Esophagus muscularis mucosa (tissue), 4 donors: ENCODE data around the gene PRKD2. TPM values are rescaled to one million over a fixed set of nuclear protein-coding genes. Genes with fewer than 3 reads are reported as not detected.

Experiments
- DNase-seq: peaks from one replicate; pipeline ENCODE4 v3.0.0-alpha.2; 2017; ENCODE audit errors: extremely low spot score
- H3K27ac ChIP-seq, 4 donors: fragments of 200-600 bp; sonication (generic); replicated peaks in 1 of 4; 1 replicate in 3 of 4; 2 replicates in 1 of 4; pipeline ENCODE4 v1.5.1; 2016 to 2019; ENCODE audit warnings: mild to moderate bottlenecking in 1 of 4
- H3K27me3 ChIP-seq, 4 donors: fragments of 200-600 bp; sonication (generic); one replicate each; pipeline versions ENCODE4 v1.5.1 to v1.6.0; 2016 to 2019
- H3K36me3 ChIP-seq, 4 donors: fragments of 200-600 bp; sonication (generic); one replicate each; pipeline ENCODE4 v1.5.1; 2016 to 2019
- H3K4me1 ChIP-seq, 4 donors: fragments of 200-600 bp; sonication (generic); one replicate each; pipeline ENCODE4 v1.5.1; 2016 to 2019
- H3K4me3 ChIP-seq, 4 donors: fragments of 200-600 bp; sonication (generic); 1 replicate in 2 of 4; 2 replicates in 2 of 4; pipeline ENCODE4 v1.5.1; 2016 to 2019; ENCODE audit warnings: mild to moderate bottlenecking in 4 of 4, moderate library complexity in 1 of 4
- H3K9me3 ChIP-seq, 4 donors: fragments of 200-600 bp; sonication (generic); 1 replicate in 3 of 4; 2 replicates in 1 of 4; pipeline ENCODE4 v1.5.1; 2016 to 2019
- CTCF ChIP-seq, 3 experiments: fragments of 200-600 bp in 2 of 3; fragments of 450-650 bp in 1 of 3; sonication (generic) in 2 of 3; IDR thresholded peaks; one replicate each; pipeline ENCODE4 v1.5.1; 2017 to 2019; ENCODE audit warnings: antibody characterized with exemption in 3 of 3, mild to moderate bottlenecking in 2 of 3, moderate library complexity in 1 of 3
- EP300 ChIP-seq: sonication (generic); formaldehyde crosslinking; IDR thresholded peaks from one replicate; pipeline ENCODE4 v1.6.1; 2017; ENCODE audit warnings: antibody characterized with exemption
- POLR2A ChIP-seq: fragments of 450-650 bp; IDR thresholded peaks from one replicate; pipeline ENCODE4 v1.6.1; 2017; ENCODE audit warnings: antibody characterized with exemption, moderate library complexity, mild to moderate bottlenecking, low read depth
- POLR2AphosphoS5 ChIP-seq, 2 donors: sonication (generic); formaldehyde crosslinking; IDR thresholded peaks; one replicate each; pipeline ENCODE4 v1.6.1; 2017; ENCODE audit warnings: antibody characterized with exemption in 2 of 2
- WGBS: methylation state at CpG from one replicate; pipeline ENCODE4 v1.1.5; 2018; 5-methylcytosine and 5-hydroxymethylcytosine counted together
- intact Hi-C: fragments of 100-400 bp; cut with DNase I; formaldehyde crosslinking; loops from one replicate; pipeline ENCODE4 v1.15.1; 2023
- total RNA-seq, 4 donors: library from RNA; depleted of rRNA; stranded (reverse); fragments of >200 nt; gene quantifications; one replicate each; pipeline versions ENCODE4 v1.1.0 to v1.2.1, GENCODE V29; 2016

Gene PRKD2
- total RNA-seq, 4 donors from 2014 or later = 12.8 to 33.3 (median 22.4) TPM

- 92% methylated on average over 13 of the region's 22 CpGs for WGBS
- Histone ChIP-seq H3K4me1 (peaks cover 17 to 40% (median 29%) of the 10 kb centered on the region in 4 donors), H3K27ac (no peak overlapping the region)
Measured at GRCh38 chr19:46720503-46721239, 3.8 kb upstream of the PRKD2 start.

GRCh38 chr19:46719629-46720502 is 3.0 kb upstream of the PRKD2 start:
- Histone ChIP-seq H3K36me3 (peaks cover 38 to 56% (median 53%) of the 10 kb centered on the region in 4 donors), H3K27me3 (no peaks in the 10 kb centered on the region), H3K27ac (peak overlapping the region in 3 of 4 donors; percentile 27 to 93 (median 86)), H3K9me3 (no peaks in the 10 kb centered on the region), H3K4me1 (peaks cover 25 to 48% (median 34%) of the 10 kb centered on the region in 4 donors), H3K4me3 (no peak overlapping the region)
- TF ChIP-seq POLR2A (no peak), EP300 (no peak), CTCF (IDR thresholded peaks at IDR 0.05) (no peak), POLR2AphosphoS5 (IDR thresholded peaks at IDR 0.05) (no peak)
- intact Hi-C loops = no loop called here
- DNase-seq = no peak
- 80% methylated on average over 20 of the region's 25 CpGs for WGBS

More at GRCh38 chr19:46720503-46721239, 3.8 kb upstream of the PRKD2 start:
- no peak for DNase-seq
- Histone ChIP-seq H3K9me3 (no peaks in the 10 kb centered on the region), H3K27me3 (no peaks in the 10 kb centered on the region), H3K36me3 (peaks cover 46 to 64% (median 61%) of the 10 kb centered on the region in 4 donors), H3K4me3 (no peak overlapping the region)
- TF ChIP-seq EP300 (no peak), POLR2A (no peak), POLR2AphosphoS5 (IDR thresholded peaks at IDR 0.05) (no peak), CTCF (IDR thresholded peaks at IDR 0.05) (no peak)
- intact Hi-C loops = no loop called here

GRCh38 chr19:46718934-46719622 is 2.2 kb upstream of the PRKD2 start:
- H3K9me3 ChIP-seq = no peaks in the 10 kb centered on the region
- TF ChIP-seq POLR2AphosphoS5 (IDR thresholded peaks at IDR 0.05) (no peak), POLR2A (no peak)
- intact Hi-C loops = no loop called here
- peaks cover 33 to 49% (median 45%) of the 10 kb centered on the region in 4 donors for H3K36me3 ChIP-seq
- DNase-seq = no peak
- H3K27me3 ChIP-seq = no peaks in the 10 kb centered on the region
- peaks cover 28 to 53% (median 38%) of the 10 kb centered on the region in 4 donors for H3K4me1 ChIP-seq
- H3K4me3 ChIP-seq = no peak overlapping the region
- H3K27ac ChIP-seq = peak overlapping the region; percentile 85 to 93 (median 88)
- WGBS = 85% methylated on average over 15 of the region's 15 CpGs

- Histone ChIP-seq H3K27ac (peak overlapping the region; percentile 85 to 93 (median 88)), H3K9me3 (no peaks in the 10 kb centered on the region), H3K4me1 (peaks cover 28 to 60% (median 45%) of the 10 kb centered on the region in 4 donors), H3K27me3 (no peaks in the 10 kb centered on the region), H3K36me3 (peaks cover 26 to 41% (median 38%) of the 10 kb centered on the region in 4 donors), H3K4me3 (peak overlapping the region in 3 of 4 donors; percentile 67 to 95 (median 84))
- TF ChIP-seq CTCF (IDR thresholded peaks at IDR 0.05) = no peak
- no peak for TF ChIP-seq POLR2AphosphoS5 (IDR thresholded peaks at IDR 0.05)
- TF ChIP-seq POLR2A = no peak
- TF ChIP-seq EP300 = no peak
- 55% methylated on average over 9 of the region's 17 CpGs for WGBS
- no peak for DNase-seq
- intact Hi-C loops = no loop called here
Measured at GRCh38 chr19:46718157-46718933, 1.4 kb upstream of the PRKD2 start.
